ENCODE data around the gene SNRPA1. TPM values are rescaled to one million over a fixed set of nuclear protein-coding genes. Genes with fewer than 3 reads are reported as not detected.

The SNRPA1 gene
- total and polyA plus RNA-seq, 9 of the 15 experiments (the other 6 are each of a cell fraction or from before 2014, with no cell fraction given) = 62.7 to 245 (median 189) TPM

DNA sequence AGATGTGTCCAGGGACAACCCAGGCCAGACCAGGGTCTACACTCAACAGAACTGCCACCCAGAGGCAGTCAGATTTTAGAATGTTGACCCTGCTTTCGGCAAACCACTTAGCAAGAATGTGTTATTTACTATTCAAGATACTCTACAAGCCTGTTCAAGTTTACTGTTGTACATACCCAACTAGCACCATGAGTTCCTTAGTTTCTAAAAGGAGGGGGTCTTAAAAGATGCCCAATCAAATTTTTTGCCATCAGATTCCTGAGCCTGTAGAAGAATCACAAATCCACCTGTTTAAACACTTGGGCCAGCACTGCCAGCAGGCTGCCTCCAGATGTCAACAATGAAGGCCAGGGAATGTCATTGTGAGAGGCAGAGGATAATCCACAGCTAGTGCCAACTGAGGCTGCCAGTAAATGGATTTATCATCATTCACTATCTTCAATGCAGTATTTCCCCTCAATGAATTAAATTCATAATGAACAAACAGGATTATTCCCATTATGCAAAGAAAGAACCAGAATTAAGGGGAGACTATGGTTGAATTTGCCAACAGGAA, 43.5 kb upstream of the SNRPA1 start:
- H4K20me1 ChIP-seq (replicated peaks; ENCODE audit: control insufficient read depth, insufficient read depth, low read length) = no peaks in the 10 kb centered on the region

More for the DNA sequence above, 43.5 kb upstream of the SNRPA1 start:
- CTCF ChIA-PET (ENCODE audit: low intra/inter-chr PET ratio) = no interaction called here
- Histone ChIP-seq H3K27me3 (ENCODE audit: control insufficient read depth in 2 of 2, insufficient read depth in 2 of 2, low read length in 2 of 2) (no peaks in the 10 kb centered on the region), H3K9ac (ENCODE audit: insufficient read depth in 1 of 2, low read depth in 2 of 2, low read length in 2 of 2) (no peak overlapping the region), H3K9me3 (replicated peaks; ENCODE audit: control insufficient read depth, insufficient read depth, low read depth, low read length) (peaks cover 11% of the 10 kb centered on the region), H3K4me3 (no peak overlapping the region), H3K36me3 (ENCODE audit: control insufficient read depth, insufficient read depth, low read length) (0 out of 3 replicates have a peak, but pooled peaks cover 3% of the 10 kb centered on the region), H2AFZ (ENCODE audit: low read depth, low read length) (no peak overlapping the region), H3K9me1 (ENCODE audit: control insufficient read depth, insufficient read depth, low read length) (no peaks in the 10 kb centered on the region), H3K79me2 (ENCODE audit: control insufficient read depth, insufficient read depth, low read length) (no peaks in the 10 kb centered on the region), H3K27ac (ENCODE audit: extremely low read depth, low read depth, low read length) (no peak overlapping the region), H3K4me2 (ENCODE audit: insufficient read depth, low read length) (no peak overlapping the region), H3K4me1 (replicated peaks in 1 of 2; ENCODE audit: control insufficient read depth in 2 of 2, insufficient read depth in 2 of 2, low read length in 2 of 2) (peaks cover 0 to 2% of the 10 kb centered on the region in 2 experiments; a peak in 3 of 5 replicates)
- 55% methylated on average over 1 of the region's 1 CpG for WGBS (ENCODE audit: insufficient coverage, low coverage, missing lambda C conversion rate)
- FAIRE-seq = no peak
- in situ Hi-C loops (cut with MboI) (no loop called here), intact Hi-C loops (cut with micrococcal nuclease) (no loop called here)
- no peak for DNase-seq (ENCODE audit: extremely low read depth in 1 of 4, low spot score in 3 of 4)
- POLR2A ChIA-PET = no interaction called here
- BruUV-seq (replicated peaks) = no TSS peak
- no peak for ATAC-seq
- TF ChIP-seq ELF4 (CRISPR knock-in tag; IDR thresholded peaks at IDR 0.05) (no peak), RBBP5 (IDR thresholded peaks at IDR 0.05; ENCODE audit: borderline replicate concordance, insufficient read depth, low read length, poor library complexity, severe bottlenecking) (no peak), PTTG1 (tag; IDR thresholded peaks at IDR 0.05; ENCODE audit: low read depth) (no peak)
- TF ChIP-seq, protein P1, sequence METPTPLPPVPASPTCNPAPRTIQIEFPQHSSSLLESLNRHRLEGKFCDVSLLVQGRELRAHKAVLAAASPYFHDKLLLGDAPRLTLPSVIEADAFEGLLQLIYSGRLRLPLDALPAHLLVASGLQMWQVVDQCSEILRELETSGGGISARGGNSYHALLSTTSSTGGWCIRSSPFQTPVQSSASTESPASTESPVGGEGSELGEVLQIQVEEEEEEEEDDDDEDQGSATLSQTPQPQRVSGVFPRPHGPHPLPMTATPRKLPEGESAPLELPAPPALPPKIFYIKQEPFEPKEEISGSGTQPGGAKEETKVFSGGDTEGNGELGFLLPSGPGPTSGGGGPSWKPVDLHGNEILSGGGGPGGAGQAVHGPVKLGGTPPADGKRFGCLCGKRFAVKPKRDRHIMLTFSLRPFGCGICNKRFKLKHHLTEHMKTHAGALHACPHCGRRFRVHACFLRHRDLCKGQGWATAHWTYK (CRISPR knock-in tag; IDR thresholded peaks at IDR 0.05) = no peak
- TF ChIP-seq, protein P2, sequence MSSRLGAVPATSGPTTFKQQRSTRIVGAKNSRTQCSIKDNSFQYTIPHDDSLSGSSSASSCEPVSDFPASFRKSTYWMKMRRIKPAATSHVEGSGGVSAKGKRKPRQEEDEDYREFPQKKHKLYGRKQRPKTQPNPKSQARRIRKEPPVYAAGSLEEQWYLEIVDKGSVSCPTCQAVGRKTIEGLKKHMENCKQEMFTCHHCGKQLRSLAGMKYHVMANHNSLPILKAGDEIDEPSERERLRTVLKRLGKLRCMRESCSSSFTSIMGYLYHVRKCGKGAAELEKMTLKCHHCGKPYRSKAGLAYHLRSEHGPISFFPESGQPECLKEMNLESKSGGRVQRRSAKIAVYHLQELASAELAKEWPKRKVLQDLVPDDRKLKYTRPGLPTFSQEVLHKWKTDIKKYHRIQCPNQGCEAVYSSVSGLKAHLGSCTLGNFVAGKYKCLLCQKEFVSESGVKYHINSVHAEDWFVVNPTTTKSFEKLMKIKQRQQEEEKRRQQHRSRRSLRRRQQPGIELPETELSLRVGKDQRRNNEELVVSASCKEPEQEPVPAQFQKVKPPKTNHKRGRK (tag; IDR thresholded peaks at IDR 0.05) = no peak

Data from K562 (cell line).